Stimulated activated CD8-positive, alpha-beta memory T cell treated with anti-CD3 and anti-CD28 coated beads, Interleukin-4, amount 100 ng/mL, for 4 hours (primary cell): ENCODE data around the gene ZNF774.
A peak's percentile ranks its signal among the peaks of the same experiment; 100 is the strongest.
"Not testable (repeated sequence)": the region's sequence is repeated elsewhere in the genome, so short reads cannot be mapped to it uniquely, and the experiment has no call there.

Experiments used
- DNase-seq, 2 donors: peaks; one replicate each; pipeline ENCODE4 v3.0.0-alpha.2; 2020; ENCODE audit warnings: low read depth in 2 of 2, low spot score in 1 of 2

ZNF774 gene

GRCh38 chr15:90388462-90389380, 36.6 kb downstream of the ZNF774 start:
- DNase-seq: peak in 1 of 2 donors; percentile 21

- DNase-seq: no peak
Observed at GRCh38 chr15:90389513-90389912, 37.4 kb downstream of the ZNF774 start.

GRCh38 chr15:90393040-90393439, 41.0 kb downstream of the ZNF774 start:
- DNase-seq: no peak

GRCh38 chr15:90394074-90394473, 42.0 kb downstream of the ZNF774 start:
- no peak for DNase-seq

GRCh38 chr15:90394748-90395442, 42.8 kb downstream of the ZNF774 start:
- no peak for DNase-seq

GRCh38 chr15:90396321-90396720, 44.2 kb downstream of the ZNF774 start:
- DNase-seq: no peak

GRCh38 chr15:90400005-90400758, 48.1 kb downstream of the ZNF774 start:
- DNase-seq: no peak

- no peak for DNase-seq
Observed at GRCh38 chr15:90400759-90401314, 48.8 kb downstream of the ZNF774 start.

- DNase-seq: no peak
Observed at GRCh38 chr15:90401495-90401894, 49.4 kb downstream of the ZNF774 start.

- DNase-seq: no peak
Observed at GRCh38 chr15:90402223-90402622, 50.1 kb downstream of the ZNF774 start.

- no peak for DNase-seq
Observed at GRCh38 chr15:90402767-90403166, 50.7 kb downstream of the ZNF774 start.

- DNase-seq: no peak
Observed at GRCh38 chr15:90405055-90405607, 53.0 kb downstream of the ZNF774 start.

- DNase-seq: no peak
Observed at GRCh38 chr15:90407336-90407735, 55.3 kb downstream of the ZNF774 start.

- no peak for DNase-seq
Observed at GRCh38 chr15:90407871-90408317, 55.8 kb downstream of the ZNF774 start.

- DNase-seq: no peak
Observed at GRCh38 chr15:90408657-90409056, 56.6 kb downstream of the ZNF774 start.

- not testable (repeated sequence) for DNase-seq
Observed at GRCh38 chr15:90409587-90409986, 57.5 kb downstream of the ZNF774 start.

GRCh38 chr15:90410316-90410715, 58.2 kb downstream of the ZNF774 start:
- not testable (repeated sequence) for DNase-seq

GRCh38 chr15:90411176-90411575, 59.1 kb downstream of the ZNF774 start:
- DNase-seq: no peak
